HG02852 (cell line): Measurements from ENCODE around the gene SHC3.
"Not testable (repeated sequence)": the region's sequence is repeated elsewhere in the genome, so short reads cannot be mapped to it uniquely, and the experiment has no call there.

Source experiments
- ATAC-seq: cut with Tn5 transposase; IDR thresholded peaks from one replicate; pipeline ENCODE4 v1.9.1; 2021; ENCODE audit warnings: mild to moderate bottlenecking, moderate library complexity; ENCODE audit not compliant: unreplicated experiment

Gene SHC3, protein sequence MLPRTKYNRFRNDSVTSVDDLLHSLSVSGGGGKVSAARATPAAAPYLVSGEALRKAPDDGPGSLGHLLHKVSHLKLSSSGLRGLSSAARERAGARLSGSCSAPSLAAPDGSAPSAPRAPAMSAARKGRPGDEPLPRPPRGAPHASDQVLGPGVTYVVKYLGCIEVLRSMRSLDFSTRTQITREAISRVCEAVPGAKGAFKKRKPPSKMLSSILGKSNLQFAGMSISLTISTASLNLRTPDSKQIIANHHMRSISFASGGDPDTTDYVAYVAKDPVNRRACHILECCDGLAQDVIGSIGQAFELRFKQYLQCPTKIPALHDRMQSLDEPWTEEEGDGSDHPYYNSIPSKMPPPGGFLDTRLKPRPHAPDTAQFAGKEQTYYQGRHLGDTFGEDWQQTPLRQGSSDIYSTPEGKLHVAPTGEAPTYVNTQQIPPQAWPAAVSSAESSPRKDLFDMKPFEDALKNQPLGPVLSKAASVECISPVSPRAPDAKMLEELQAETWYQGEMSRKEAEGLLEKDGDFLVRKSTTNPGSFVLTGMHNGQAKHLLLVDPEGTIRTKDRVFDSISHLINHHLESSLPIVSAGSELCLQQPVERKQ

DNA sequence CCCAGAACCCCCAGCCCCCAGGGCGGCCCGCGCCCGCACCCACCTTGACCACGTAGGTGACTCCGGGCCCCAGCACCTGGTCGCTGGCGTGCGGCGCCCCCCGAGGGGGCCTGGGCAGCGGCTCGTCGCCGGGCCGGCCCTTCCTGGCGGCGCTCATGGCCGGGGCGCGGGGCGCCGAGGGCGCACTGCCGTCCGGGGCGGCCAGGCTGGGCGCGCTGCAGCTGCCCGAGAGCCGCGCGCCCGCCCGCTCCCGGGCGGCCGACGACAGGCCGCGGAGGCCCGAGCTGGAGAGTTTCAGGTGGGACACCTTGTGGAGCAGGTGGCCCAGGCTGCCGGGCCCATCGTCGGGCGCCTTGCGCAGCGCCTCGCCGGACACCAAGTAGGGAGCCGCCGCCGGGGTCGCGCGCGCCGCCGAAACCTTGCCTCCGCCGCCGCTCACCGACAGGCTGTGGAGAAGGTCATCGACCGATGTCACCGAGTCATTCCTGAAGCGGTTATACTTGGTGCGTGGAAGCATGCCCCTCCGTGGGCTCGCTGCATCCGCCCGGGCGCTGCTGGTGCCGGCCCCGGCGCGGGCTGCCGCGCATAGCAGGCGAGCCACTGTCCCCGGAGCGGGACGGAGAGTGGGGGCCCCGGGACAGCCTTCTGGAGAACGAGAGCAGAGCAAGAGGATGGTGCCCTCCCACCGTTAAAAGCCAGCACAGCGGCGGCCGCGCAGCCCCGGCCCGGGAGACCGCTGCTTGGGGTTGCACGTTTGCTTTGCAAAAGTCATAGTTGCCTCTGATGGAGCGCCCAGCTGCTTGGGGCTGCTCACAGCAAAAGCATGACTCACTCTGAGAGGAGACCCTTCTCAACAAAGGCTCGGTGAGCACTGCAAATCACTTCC lies at the start of gene SHC3:
Gene SHC3, minus strand, starts transcription at position 875 of the 886 bp plus-strand sequence. Its CDS starts 358 bp downstream, at position 517.
- ATAC-seq = no peak

DNA sequence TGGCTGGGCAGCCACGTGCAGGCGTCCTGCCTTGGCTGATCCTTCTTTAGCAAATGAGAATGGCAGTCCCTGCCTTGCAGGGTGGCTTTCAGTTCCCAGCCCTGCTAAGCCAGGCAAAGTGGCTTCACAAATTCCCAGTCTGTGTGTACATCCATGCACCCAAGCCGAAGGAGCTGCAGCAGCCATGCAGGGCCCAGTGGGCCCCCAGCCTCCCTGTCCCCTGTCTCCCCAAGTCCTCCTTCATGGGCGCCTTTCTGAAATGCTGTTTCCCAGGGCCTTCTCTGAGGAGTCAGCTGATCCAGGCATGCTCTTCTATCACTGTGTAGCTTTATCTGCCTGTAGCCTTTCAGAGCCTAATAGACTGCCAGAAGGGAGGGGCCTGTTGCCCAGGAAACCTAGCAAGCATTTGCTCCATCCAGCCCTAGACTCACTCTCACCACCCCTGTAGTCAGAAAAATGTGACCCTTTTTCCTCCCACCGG lies 47.4 kb upstream of the SHC3 start:
- no peak for ATAC-seq

DNA sequence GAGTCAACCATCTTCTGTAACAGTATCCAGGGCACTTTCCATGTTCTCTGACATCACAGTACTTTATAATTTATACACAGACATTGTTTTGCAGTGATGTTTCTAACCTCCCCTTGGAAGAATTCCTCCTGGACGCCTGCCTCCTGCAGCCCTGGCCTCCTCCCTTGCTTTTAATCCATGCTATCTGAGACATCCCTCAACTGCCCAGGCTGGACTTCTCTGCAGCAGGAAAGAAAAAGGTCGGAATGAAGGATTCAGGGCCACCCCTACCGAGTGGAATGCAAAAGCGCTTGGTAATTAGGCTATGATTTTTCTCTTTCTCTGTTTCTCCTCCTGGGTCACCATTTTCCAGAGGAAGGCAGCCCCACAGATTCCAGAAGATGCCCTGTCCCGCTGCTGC lies 47.0 kb upstream of the SHC3 start:
- no peak for ATAC-seq

DNA sequence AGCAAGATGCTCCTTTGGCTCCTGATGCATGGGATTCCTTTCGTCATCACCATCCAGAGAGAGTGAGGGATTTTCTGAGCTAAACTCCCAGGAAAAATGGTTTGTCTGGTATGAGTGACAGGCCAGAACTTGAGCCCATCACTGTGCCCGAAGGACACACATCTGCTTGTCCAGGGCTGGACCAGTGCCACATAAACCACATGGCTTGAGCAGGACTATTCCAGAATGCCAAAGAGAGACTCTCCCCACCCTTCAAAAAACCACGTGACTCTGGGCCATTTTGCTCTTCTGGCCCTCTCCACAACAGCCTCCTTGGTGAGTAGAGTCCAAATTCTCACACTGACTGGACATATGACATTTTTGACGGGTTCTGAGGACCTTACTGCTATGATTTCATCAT lies 46.4 kb upstream of the SHC3 start:
- ATAC-seq = no peak

DNA sequence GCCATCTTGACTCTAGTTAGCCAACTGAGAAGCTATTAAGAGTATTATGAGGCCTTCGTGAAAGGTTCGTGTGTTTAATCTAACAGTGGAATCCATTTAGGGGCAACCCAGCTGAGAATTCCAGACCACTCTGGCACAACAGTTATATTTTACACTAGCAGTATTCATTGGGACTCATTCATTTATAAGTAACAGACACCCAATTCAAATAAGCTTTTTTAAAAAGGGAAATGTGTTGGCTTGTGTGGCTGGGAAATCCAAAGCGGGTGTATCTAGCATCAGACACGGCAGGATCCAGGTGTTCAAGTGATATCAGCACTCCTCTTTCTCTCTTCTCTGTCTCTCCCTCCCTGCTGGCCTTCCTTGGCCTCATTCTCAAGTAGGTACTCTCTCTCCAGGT lies 46.0 kb upstream of the SHC3 start:
- ATAC-seq = no peak

DNA sequence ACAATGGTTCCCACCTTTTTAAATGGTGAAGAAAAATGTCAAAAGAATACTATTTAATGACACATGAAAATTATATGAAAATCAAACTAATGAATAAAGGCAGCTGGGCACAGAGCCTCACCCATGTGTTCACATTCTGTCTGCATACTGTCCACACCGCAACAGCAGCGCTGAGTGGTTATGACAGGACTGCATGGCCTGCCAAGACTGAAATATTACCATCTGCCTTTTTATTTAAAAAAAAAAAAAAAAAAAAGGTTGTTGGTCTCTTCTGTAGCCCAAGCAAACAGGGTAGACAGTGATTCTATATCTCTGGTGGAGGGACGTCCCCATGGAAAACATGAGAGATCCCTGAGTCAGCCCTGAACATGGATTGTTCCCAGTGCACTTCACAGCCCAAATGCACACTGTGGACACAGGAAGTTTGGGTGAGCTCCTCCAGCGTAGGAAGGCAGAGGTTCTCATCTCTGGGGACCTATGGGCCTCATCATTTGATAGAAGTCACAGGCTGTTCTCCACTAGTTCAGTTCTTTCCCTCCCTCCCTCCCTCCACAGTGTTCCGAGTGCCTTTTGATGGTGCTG lies 44.9 kb upstream of the SHC3 start:
- ATAC-seq = no peak

DNA sequence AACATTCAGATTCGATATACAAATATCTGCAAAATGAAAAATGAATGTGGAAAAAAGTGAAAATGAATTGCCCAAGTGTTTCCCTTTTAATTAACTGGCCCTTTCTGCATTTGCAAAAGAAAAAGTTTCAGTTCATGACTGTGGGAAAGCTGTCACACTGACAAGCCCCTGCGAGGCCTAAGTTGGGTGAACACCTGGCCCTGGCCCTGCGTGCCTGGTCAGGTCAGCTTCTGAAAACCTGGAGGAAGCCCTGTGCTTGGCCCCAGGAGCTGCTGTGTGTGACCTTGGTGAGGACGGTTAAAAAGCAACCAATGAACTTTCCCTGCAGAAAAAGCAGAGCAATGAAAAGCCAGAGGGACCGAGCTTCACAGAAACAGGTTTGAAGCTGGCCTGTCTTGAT lies 41.0 kb upstream of the SHC3 start:
- ATAC-seq = no peak

DNA sequence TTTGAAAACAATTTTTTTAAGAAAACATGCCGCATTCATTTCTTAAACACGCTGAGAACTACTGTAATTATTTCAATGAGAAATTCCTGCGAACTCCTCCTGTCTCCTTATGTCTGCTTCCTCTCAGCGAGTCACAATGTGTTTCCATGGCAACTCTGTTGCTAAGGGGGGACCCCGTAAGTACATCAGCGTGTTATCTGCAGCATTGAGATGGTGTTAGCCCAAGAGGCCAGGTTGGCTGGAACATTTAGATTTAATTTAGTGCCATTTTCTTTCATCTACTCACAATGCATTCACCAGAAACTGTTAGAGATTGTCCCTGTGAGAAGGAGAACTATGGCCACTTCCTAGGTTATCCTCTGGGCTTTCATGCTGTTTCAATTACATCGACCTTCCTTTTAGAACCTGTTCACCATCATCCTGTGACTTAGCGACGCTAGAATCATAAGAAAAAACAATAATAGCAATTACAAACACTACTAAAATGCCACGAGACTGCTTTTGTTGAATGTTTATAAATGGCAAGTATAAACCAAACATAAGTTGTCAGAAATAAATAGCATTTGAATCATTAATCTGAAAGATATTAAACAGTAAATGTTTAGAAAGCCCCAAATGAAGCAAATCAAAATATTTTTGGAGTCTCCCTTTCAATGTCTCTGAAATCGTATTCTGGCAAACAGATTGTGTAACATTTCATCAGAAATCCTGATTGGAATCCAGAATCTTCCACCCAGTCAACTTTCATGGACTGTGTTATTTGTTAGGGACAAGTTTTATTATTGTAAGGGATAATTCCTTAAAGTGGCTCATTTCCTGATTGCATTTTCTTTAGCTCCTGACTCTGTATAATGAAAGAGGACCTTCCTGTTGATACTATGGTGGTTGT lies 39.7 kb upstream of the SHC3 start:
- ATAC-seq = no peak

DNA sequence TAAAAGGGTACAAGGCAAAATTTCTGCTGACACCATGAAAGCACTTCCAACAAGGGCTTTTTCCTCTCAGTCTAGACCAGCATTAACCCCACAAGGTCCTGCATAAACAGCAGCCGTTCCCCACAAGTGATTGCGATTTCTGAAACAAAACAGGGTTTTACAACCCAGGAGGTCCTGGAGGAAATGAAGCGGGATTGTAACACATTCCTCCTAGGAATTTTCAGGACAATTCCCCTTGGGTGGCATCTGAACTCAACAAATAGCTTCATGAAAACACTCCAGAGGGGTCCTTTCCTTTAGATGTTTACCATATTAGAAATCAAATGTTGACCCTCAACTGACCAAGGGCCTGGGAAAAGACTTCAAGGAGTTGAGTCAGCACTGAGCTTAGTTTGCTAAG lies 36.7 kb upstream of the SHC3 start:
- ATAC-seq = no peak

DNA sequence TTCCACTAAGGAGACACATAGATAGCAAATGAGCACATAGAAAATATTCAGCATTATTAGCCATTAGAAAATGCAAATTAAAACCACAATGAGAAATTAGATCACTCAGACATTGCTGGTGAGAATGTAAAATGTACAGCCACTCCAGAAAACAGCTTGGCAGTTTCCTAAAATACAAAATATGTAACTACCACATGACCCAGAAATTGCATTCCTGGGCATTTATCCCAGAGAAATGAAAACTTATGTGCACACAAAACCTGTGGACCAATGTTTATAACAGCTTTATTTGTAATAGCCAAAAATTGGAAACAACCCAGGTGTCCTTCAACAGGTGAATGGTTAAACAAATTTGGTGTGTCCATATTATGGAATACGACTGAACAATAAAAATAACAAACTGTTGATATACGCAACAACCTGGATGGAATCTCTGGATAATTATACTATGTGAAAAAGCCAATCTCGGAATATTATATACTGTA lies 34.8 kb upstream of the SHC3 start:
- no peak for ATAC-seq

DNA sequence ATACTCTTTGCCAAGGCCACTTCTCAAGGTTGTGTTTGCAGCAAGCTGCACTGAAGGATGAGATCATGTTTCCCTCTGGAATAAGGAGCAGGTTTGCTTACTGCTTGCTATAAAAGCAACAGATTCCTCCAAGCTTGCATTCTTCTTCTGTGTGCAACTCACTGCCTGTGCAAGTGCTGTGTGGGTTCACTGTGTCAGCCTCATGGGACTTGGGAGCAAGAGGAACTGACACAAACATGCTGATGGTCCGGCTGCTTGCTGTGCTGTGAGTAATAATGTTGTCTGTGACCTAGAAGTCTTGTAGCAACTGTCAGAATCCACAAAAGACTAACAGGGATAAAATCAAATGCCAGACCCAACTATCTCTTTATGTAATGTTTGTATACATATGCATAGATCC lies 33.6 kb upstream of the SHC3 start:
- no peak for ATAC-seq

DNA sequence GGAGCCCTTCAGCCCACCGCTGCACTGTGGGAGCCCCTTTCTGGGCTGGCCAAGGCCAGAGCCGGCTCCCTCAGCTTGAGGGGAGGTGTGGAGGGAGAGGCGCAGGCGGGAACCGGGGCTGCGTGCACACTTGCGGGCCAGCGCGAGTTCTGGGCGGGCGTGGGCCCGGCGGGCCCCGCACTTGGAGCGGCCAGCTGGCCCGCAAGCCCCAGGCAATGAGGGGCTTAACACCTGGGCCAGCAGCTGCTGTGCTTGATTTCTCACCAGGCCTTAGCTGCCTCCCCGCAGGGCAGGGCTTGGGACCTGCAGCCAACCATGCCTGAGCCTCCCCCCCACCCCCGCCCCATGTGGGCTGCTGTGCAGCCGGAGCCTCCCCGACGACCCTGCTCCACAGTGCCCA lies 30.7 kb upstream of the SHC3 start:
- not testable (repeated sequence) for ATAC-seq

DNA sequence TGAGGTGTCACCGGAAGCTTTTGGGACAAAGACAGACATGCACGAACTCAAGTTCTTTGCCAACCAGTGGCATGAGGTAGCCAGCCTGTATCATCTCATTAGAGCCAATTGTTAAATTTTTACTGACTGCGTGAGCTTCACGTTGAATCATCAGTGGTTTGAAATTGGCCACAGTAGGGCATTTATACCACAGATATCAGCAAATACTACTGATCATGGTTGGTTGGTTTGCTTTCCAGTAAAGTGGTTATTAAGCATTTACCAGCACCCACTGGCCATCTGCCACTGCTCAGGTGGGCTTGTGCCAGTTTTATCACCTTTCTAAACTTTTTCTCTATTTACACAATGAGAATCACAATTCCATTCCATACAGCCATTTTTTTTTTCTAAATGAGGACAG lies 28.4 kb upstream of the SHC3 start:
- no peak for ATAC-seq

DNA sequence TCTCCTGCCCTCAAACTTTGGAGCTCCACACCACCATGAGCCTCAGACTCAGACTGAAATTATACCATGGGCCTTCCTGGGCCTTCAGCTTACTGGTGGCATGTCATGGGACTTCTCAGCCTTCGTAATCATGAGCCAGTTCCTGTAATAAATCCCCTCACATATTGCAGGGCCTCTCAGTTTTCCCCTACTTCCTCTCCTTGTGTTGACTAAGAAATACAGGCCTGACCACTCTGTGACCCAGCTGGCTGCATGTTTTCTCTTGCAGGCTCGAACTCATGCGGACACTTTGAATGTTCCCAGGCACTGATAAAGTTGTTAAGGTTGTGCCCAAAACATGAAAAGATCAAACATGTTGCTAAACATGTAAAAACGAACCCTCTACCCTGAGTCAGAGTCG lies 26.2 kb upstream of the SHC3 start:
- ATAC-seq = no peak

DNA sequence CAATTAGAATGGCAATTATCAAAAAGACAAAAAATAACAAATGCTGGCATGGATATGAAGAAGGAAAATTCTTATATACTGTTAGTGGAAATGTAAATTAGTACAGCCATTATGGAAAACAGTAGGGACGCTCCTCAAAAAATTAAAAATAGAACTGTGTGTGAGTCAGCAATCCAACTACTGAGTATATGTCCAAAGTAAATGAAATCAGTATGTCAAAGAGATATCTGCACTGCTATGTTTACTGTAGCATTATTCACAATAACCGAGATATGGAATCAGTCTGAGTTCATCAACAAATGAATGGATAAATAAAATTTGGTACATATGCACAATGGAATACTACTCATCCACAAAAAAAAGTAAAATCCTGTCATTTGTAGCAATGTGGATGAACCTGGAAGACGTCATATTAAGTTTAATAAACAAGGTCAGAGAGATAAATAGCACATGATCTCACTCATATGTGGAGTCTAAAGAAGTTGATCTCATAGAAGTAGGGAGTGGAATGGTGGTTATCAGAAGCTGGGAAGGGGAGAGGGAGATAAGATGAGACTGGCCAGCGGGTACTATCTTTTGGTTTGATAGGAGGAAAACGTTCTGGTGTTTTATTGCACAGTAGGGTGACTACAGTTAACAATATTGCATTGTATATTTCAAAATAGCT lies 16.6 kb upstream of the SHC3 start:
- no peak for ATAC-seq

DNA sequence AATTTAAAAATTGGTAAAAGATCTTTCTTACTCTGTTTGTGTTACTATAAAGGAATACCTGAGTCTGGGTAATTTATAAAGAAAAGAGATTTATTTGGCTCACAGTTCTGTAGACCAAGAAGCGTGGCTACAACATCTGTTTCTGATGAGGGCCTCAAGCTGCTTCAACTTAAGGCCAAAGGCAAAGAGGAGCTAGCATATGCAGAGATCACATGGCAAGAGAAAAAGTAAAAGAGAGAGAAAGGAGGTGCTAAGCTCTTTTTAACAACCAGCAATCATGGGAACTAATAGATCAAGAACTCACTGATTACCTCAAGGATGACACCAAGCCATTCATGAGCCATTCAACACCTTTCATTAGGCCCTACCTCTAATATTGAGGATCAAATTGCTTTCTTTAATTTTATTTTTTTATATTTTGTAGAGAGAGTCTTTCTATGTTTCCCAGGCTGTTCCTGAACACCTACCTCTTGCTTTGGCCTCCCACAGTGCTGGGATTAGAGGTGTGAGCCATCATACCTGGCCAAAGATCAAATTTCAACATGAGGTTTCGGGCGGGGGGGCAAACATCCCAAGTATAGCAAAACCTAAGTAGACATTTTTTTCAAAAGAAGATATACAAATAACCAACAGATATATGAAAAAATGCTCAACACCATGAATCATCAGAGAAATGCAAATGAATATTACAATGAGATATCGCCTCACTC lies 16.0 kb upstream of the SHC3 start:
- no peak for ATAC-seq

DNA sequence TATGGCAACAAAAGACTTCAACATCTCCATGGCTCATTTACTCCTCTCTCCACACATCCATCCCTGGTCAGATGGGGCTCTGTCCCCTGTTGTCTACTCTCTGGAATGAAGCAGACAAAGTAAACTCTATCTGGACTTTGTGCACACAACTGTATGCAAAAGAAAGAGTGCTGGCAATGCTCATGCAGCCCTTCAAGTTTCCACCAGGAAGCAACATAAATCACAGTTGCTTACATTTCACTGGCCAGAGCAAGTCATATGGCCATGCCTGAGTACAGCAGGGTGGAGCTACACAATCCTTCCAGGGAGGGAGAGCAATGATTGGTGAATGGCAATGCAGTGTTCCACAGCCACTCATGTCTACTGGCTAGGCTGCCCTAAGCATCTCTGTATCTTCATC lies 12.4 kb upstream of the SHC3 start:
- no peak for ATAC-seq

DNA sequence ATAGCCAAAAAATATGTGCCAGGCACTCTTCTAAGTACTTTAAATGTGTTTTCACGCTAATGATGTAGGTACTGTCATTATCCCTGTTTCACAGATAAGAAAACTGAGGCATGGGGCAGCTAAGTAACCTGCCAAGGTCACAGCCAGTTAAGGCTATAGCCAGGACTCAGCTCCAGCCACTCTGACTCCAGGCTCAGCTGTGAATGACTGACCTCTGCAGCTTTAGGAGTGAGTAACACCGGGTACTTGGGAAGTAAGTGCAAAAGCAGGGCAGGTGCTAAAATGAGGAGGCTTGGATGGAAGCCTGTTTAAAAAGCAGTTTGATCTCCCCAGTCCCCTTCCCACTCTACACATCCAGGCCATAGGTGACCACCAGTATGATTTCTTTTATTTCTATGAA lies 10.6 kb upstream of the SHC3 start:
- no peak for ATAC-seq

DNA sequence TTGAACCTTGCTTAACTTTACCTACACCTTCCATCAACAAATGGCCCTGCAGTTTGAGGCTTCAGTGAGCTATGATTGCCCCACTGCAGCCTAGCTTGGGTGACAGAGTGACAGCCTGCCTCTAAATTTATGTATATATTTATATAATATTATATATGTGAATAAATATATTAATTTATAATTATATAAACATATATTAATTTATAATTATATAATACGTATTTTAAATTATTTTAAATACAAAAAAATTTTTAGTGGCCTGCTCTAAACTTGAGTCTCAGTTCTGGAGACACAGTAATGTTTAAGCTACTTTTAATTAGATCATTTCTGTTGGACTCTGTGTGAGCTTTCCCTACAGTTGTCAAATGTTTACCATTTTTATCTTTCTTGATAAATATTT lies 9.3 kb upstream of the SHC3 start:
- no peak for ATAC-seq
